HG02610 (cell line): ENCODE results near the gene AXIN1.
"Not testable (repeated sequence)": the region's sequence is repeated elsewhere in the genome, so short reads cannot be mapped to it uniquely, and the experiment has no call there.

Experiments
- ATAC-seq: cut with Tn5 transposase; IDR thresholded peaks from one replicate; pipeline ENCODE4 v1.9.1; 2021; ENCODE audit warnings: mild to moderate bottlenecking, moderate library complexity; ENCODE audit not compliant: unreplicated experiment

Gene AXIN1

DNA sequence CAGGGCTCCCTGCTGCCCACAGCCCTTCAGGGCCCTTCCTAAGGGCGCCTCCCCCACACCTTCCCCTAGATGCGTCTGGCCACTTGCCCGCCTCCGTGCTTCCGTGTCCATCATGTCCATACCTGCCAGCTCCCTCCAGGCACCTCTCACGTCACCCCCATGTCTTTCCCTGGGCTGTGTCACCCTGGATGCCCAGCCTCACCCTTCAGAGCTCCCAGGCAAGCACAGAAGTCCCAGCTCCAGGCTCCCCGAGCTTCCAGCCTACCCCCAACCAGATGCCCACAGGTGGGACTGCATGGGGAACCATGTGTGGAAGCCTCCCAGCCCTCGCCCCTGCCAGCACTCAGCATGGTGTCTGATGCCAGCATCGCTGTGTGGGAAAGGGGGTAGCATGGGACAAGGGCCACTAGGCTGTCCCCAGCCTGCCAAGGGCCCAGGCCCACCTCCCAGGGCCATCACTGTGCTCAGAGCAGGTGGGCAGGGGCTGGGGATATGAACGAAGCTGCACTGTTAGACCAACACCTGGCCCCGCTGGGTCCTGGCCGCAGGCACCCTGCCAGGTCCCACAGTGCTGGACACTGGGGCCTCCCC, 1.9 kb upstream of the AXIN1 start:
- no peak for ATAC-seq

DNA sequence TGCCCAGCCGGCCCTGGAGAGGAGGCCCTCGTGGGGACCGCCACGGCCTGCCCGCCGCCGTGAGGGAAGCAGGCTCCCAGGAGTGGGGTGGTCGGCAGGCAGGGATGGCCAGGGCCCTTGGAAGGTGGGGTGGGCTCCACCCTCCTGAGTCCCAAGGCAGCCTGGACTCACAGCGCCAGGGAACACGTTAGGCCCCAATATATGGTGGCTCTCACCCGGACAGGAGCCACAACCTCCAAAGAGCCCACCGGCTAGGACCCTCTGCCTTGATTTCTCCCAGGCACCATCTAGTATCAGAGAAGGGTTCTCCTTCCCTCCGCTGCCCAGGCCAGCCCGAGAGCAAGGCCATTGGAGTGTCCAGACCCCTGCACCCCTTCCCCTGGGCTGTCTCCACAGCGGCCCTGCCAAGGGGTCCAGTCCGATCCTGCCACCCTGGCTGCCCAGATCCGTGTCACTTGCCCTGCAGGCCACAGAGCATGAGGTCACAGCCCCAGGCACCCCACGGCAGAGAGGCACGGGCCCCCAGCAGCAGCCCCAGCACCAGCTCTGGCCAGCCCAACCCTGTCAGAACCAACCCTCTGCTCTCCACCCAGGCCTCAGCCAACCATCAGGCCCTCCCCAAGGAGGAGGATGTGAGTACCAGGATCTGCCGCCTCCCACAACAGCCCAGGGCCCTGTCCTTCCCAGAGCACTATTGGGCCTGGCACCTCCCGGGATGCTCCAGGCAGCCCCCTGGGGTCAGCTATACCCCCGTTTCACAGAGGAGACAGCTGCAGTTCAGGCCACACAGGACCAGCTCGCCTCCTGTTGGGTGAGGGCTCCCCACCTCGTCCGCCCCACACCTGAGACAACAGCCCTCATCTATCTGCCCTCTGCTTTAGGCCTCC, 1.1 kb upstream of the AXIN1 start:
- no peak for ATAC-seq

DNA sequence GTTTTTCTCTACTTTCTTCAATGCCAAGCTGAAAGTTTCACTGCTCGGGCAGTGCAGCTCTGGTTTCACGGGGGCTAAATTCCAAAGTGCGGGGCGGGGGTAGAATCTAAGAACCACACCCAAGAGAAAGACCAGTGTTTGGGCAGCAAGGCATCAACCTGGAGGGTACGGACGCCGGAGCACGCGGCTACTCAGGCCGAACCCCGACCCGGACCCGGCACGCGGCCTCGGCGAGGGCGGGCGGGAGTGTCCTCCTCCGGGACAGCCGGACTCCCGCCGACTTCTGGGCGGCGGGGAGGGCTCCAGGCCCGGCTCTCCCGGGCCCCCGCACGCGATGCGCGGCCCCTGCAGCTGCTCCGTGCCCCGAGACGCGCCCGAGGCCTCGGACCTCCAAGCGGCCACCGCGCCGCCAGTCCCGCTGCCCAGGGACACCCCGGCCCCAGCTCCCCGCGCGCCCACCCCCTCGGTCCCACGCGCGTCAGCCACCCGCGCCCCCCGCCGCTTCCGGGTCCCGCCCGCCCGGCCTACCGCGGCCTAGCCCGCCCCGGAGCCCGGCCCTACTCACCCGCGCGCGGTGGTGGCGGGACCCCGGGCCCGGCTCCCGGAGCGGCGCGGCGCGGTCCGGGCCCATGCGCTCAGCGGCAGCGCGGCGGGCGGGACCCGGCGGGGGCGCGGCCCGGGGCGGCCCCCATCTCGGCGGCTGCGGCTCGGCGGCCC, 561 bp downstream of the AXIN1 start:
- ATAC-seq = peak; percentile 16

DNA sequence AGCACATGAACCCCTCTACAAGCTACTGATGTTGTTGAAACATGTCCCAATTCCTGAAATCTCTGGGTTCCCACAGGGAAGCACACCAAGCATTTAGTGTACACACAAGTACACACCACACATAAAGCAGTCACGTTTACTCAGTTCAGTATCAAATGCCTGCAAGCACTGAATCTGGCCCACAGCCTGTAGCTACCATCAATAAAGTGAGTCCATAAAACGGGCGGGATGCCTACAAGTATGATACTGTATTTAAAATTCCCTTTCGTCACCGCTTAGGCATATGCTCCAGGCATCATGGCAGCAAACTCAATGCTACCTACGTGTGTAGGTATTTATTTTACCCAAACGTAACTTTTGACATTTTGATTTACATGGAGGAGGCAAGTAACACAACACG, 2.3 kb downstream of the AXIN1 start:
- no peak for ATAC-seq

DNA sequence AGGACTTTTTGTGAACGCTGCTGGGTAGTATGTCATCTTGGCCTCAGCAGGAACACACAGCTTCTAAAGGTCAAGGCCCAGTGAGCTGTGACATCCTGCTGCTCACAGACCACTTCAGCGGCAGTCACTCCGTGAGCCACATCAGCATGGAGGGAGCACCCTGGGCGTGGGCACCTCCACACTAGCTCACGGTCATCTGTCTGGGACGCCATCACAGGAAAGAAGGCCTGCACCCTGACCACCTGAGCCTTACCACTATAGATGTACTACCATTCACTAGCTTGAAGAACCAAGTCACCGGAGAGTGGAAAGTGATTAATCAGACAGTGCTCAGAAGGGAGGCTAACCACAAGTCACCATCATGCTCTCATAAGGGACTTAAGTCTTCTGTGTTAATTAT, 3.3 kb downstream of the AXIN1 start:
- no peak for ATAC-seq

DNA sequence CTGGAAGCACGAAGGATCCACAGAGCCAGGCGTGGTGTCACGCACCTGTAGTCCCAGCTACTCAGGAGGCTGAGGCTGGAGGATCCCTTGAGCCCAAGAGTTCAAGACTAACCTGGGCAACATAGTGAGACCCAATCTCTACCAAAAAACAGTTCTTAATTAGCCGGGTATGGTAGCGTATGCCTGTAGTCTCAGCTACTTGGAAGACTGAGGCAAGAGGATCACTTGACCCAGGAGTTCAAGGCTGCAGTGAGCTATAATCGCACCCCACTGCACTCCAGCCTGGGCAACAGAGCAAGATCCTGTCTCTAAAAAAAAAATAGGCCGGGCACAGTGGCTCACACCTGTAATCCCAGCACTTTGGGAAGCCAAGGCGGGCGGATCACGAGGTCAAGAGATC, 4.0 kb downstream of the AXIN1 start:
- ATAC-seq = not testable (repeated sequence)

DNA sequence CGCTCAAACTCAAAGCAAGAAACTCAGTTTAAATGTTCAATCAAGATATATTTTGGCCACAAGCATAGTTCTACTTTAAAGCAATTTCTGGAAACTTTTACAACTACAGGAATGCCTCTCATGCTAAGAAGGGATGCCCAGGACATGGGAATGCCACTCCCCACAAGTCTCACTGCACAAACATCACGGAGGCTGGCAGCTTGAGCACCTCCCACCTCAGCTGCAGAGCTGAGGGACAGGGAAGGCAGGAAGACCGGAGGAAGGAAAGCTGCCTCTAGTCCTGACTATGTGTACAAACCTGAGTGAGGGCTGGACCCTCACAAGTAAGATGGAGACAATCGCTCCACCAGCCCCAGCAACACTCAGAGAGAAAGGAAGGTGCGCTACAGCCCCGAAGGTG, 5.3 kb downstream of the AXIN1 start:
- ATAC-seq = no peak

DNA sequence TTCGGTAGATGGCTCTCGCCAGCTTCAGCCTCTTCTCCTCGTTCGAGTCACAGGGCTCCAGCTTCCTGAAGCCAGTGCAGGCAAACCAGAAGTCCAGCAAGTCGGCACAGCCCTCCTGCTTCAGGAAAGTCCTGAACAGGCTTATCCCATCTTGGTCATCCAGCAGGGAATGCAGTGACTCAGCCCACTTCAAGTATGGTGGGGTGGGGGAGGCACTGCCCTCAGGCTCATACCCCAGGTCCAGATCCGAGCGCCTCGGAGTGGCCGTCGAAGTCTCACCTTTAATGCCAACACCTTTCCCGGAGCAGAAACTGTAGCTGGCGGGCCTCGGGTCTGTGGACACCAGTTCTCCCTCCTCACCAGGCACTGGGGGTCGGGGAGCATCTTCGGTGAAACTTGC, 5.9 kb downstream of the AXIN1 start:
- ATAC-seq = no peak

DNA sequence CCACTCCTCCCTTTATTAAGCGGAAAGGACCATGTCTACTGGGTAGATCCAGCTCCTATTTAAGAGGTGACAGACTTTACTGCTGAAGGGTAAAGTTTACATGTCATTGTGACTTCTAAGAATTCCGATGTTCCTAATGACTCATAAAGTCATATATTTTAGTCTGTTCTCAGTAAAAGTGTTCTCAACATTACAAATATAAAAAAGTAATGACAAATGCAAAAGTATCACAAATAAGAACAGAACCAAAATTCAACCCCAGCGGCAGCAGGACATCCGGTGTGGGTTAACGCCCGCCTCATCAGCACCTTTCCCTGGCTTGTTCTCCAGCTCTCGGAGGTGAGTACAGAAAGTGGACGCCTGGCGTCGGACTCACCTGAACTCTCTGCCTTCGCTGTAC, 6.8 kb downstream of the AXIN1 start:
- no peak for ATAC-seq

DNA sequence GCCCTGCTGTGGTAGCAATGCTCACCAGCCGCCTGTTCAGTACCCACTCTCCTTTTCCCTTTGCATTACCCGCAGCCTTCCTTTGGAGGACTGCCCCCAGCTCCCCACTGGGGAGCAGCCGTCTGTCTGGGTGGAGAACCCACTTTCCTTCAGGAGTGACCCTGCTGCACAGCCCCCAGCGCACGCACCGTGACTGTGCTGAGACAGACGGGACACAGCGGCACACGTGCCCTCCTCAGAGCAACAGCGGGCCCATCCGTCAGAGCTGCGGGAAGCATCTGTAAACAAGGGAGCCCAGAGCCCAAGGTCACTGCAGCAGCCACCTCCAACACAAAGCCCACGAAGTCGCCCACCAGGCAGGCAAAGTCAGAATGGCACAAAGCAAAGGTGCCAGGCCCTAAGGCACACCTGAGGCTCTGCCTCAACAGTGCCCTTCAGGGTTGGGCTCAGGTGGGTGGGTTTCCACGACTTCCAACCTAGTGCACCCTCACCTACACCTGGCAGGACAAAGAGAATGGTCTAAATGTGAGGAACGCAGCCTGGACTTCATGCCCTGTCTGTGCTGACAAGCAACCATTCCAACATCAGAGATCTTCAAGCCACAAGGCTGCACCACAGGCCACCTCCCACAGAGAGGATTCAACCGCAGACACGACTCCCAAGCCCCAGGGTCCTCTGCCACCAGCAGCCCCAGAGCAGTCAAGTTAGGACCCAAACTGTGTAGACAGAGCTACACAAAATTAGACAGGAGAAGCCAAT, 9.9 kb downstream of the AXIN1 start:
- ATAC-seq = no peak

DNA sequence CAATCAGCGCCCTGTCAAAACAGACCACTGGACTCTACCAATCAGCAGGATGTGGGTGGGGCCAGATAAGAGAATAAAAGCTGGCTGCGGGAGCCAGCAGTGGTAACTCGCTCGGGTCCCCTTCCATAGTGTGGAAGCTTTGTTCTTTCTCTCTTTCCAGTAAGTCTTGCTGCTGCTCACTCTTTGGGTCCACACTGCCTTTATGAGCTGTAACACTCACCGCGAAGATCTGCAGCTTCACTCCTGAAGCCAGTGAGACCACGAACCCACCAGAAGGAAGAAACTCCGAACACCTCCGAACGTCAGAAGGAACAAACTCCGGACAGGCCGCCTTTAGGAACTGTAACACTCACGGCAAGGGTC, 10.6 kb downstream of the AXIN1 start:
- not testable (repeated sequence) for ATAC-seq

DNA sequence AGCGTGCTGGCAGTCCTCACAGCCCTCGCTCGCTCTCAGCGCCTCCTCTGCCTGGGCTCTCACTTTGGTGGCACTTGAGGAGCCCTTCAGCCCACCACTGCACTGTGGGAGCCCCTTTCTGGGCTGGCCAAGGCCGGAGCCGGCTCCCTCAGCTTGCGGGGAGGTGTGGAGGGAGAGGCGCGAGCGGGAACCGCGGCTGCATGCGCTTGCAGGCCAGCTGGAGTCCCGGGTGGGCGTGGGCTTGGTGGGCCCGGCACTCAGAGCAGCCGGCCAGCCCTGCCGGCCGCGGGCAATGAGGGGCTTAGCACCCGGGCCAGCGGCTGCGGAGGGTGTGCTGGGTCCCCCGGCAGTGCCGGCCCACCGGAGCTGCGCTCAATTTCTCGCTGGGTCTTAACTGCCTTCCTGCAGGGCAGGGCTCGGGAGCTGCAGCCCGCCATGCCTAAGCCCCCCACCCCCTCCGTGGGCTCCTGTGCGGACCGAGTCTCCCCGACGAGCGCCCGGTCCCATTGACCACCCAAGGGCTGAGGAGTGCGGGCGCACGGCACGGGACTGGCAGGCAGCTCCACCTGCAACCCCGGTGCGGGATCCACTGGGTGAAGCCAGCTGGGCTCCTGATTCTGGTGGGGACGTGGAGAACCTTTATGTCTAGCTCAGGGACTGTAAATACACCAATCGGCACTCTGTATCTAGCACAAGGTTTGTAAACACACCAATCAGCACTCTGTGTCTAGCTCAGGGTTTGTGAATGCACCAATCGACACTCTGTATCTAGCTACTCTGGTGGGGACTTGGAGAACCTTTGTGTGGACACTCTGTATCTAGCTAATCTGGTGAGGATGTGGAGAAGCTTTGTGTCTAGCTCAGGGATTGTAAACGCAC, 11.2 kb downstream of the AXIN1 start:
- ATAC-seq = not testable (repeated sequence)

DNA sequence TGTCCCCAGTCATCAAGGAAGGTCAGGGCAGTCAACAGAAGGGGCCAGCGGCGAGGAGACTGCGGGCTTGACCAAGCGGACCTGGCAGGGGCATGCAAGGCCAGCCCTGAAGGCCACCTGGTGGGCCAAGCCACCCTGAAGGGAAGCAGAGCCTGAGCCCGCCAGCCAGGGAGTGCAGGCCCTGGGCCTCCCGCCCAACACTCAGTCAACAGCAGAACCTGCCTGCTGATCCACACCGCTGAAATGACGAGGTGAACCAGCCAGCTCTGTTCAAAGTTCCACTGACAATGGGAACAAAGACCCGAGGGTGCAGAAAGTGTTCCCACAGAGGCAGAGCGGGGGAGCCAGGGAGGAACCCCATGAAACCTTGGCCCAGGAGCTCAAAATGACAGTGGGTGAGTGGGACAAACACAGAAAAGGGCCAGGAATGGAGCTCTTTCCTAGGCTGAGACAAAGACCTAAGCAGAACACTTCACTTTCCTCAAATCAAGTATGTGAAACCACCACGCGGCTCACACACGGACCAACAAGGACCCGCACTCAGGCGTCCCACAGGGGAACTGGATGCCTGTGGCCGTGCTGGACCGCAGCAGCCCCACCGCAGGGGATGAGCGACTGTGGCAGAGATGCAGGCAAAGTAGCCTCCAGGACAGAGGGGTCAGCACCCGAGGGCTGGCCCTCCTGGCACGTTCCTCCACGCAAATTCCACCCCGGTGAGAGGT, 12.0 kb downstream of the AXIN1 start:
- ATAC-seq = no peak

DNA sequence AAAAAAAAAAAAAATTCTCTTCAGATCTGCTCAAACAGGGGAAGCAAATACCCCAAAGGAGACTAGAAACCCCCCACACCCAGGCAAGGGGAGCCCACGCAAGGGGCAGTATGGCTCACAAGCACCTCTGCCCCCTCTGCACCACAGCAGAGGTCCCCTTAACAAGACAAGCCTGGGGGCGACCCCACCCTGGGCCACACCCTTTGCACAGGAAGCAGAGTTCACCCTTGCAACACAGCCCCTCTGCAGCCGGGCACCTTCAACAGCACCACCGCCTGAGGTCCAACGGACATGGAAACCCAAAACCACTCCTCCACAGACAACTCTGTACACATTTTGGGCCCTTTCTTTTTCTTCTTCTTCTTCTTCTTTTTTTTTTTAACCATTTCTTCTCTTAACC, 12.8 kb downstream of the AXIN1 start:
- ATAC-seq = no peak

DNA sequence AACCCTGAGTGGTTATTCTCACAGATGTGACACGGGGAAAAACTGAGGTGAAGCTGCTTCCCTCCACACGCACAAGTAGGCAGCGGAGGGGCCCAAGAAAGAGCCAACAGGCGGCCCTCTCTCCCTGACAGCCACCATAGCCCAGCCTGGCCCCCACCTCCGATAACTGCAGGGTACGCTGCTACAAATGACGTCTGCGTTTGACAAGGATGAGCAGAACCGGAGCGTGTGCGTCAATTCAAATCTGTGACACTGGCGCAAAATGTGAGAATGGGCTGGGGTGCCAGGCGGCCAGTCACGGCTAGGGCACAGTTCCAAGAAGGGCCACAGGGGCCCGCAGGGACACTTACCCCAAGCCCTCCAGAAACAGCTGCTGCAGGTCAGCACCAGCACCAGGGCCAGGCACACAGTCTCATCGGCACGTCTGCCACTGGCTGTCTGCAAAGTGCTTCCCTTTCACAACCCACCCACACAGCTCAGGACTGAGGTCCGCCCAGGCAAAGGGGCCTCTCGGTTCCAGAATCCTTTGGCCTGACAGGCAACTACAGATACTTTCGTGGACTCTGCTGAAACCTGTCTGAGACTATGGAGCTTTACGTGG, 14.4 kb downstream of the AXIN1 start:
- no peak for ATAC-seq

DNA sequence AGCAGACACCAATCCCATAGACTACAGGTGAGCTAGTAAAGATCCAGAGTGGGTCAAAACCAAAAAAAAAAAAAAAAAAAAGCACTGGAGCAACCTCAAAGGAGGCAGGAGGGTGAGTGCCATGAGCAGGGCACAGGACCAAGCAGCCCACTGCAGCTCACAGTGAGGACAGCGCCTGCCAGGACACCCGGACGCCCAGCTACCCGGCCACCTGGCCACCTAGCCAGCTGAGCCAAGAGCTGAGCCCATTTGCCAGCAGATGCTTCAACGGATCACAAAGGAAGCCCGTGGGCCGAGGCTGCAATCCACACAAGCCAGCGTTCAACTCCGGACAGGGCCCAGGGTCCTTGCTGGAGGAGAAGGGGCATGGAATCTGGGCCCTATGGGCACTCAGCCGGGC, 15.1 kb downstream of the AXIN1 start:
- ATAC-seq = no peak

DNA sequence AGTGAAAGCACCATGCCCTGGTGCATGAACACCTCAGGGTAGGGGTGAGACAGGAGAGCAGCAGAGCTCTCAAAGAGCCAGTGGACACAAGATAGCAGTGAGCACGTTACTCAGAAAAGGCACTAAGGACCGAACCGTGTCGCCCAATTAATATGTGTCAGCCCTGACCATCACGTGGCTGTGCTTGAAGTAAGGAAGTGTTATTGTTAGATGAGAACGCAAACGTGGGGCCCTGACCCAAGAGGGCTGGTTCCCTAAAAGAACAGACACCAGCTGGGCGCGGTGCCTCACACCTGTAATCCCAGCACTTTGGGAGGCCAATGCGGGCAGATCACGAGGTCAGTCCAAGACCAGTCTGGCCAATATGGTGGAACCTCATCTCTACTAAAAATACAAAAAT, 16.3 kb downstream of the AXIN1 start:
- ATAC-seq = no peak

DNA sequence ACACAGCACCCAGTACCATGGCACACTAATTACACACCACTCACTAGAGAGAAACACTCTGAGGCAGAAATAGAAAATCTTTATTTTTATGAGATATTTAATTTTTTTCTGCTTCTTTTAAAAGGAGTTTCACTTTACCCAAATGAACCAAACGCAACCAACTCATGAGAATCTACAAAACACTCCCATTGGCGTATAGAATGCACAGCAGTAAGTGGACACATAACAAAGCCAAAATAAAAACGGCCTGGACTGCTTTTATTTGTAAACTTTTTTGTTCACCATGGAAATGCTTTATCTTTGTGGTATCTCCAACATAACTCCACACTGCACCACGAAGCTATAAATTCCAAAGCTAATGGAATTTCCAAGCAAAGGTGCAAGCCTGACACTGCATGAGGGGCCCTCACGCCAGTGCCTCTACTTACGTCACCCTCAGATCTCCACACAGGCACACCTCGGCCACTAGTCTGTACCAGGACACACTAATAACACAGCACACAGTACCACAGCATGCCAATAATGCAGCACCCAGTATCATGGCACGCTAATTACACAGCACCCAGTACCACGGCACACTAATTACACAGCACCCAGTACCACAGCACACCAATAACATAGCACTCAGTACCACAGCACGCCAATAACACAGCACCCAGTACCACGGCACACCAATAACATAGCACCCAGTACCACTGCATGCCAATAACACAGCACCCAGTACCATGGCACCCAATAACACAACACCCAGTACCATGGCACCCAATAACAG, 17.5 kb downstream of the AXIN1 start:
- not testable (repeated sequence) for ATAC-seq
